GM12874 (cell line): ENCODE measurements around the gene THRB.

Experiments used
- CTCF ChIP-seq: IDR thresholded peaks from 2 replicates; pipeline ENCODE4 v1.5.1; 2011; ENCODE audit warnings: low read depth, mild to moderate bottlenecking, control low read depth, low read length, moderate library complexity; ENCODE audit not compliant: insufficient read depth

THRB gene

GRCh38 chr3:24154781-24155180, 339.9 kb downstream of the THRB start:
- no peak for TF ChIP-seq CTCF

GRCh38 chr3:24154013-24154695, 340.5 kb downstream of the THRB start:
- TF ChIP-seq CTCF, result no peak

- TF ChIP-seq CTCF, result no peak
Observed at GRCh38 chr3:24151594-24151993, 343.1 kb downstream of the THRB start.

- peak; percentile 19; the same call in 1 of the 2 replicates for TF ChIP-seq CTCF
Observed at GRCh38 chr3:24149032-24149431, 345.6 kb downstream of the THRB start.

GRCh38 chr3:24145981-24146822, 348.4 kb downstream of the THRB start:
- TF ChIP-seq CTCF, result no peak

GRCh38 chr3:24145481-24145880, 349.2 kb downstream of the THRB start:
- no peak for TF ChIP-seq CTCF

GRCh38 chr3:24142127-24142526, 352.5 kb downstream of the THRB start:
- no peak for TF ChIP-seq CTCF
